Stomach (tissue), 19 donors: ENCODE results near the gene GREB1. TPM values are rescaled to one million over a fixed set of nuclear protein-coding genes. Genes with fewer than 3 reads are reported as not detected.

Experiments
- DNase-seq, 2 donors: peaks; one replicate each; pipeline versions ENCODE4 v3.0.0 to v3.0.0-alpha.2; 2013 to 2019
- H3K27ac ChIP-seq, 5 donors: fragments of 200-600 bp in 4 of 5; sonication (generic) in 4 of 5; one replicate each; pipeline ENCODE4 v1.5.1; 2013 to 2019; ENCODE audit warnings: mild to moderate bottlenecking in 1 of 5, moderate library complexity in 1 of 5
- H3K27me3 ChIP-seq, 3 donors: fragments of 200-600 bp; sonication (generic); one replicate each; pipeline ENCODE4 v1.5.1; 2017 to 2019; ENCODE audit warnings: mixed run types in 1 of 3
- H3K36me3 ChIP-seq, 4 donors: fragments of 200-600 bp; sonication (generic); 1 replicate in 3 of 4; 2 replicates in 1 of 4; pipeline ENCODE4 v1.5.1; 2016 to 2019
- H3K4me1 ChIP-seq, 4 donors: fragments of 200-600 bp; sonication (generic); one replicate each; pipeline ENCODE4 v1.5.1; 2016 to 2019
- H3K4me3 ChIP-seq, 4 donors: fragments of 200-600 bp; sonication (generic) in 3 of 4; one replicate each; pipeline ENCODE4 v1.5.1; 2016 to 2019; ENCODE audit warnings: mild to moderate bottlenecking in 1 of 4
- H3K9me3 ChIP-seq, 4 donors: fragments of 200-600 bp; sonication (generic); one replicate each; pipeline ENCODE4 v1.5.1; 2016 to 2019
- EP300 ChIP-seq: sonication (generic); formaldehyde crosslinking; IDR thresholded peaks from one replicate; pipeline ENCODE4 v1.6.1; 2017; ENCODE audit warnings: antibody characterized with exemption
- POLR2A ChIP-seq, 4 donors: fragments of 450-650 bp; IDR thresholded peaks; one replicate each; pipeline ENCODE4 v1.6.1; 2016; ENCODE audit warnings: antibody characterized with exemption in 4 of 4, control low read depth in 2 of 4, mild to moderate bottlenecking in 1 of 4, moderate library complexity in 1 of 4
- POLR2AphosphoS5 ChIP-seq, 3 donors: sonication (generic); formaldehyde crosslinking; IDR thresholded peaks; one replicate each; pipeline ENCODE4 v1.6.1; 2016; ENCODE audit warnings: antibody characterized with exemption in 3 of 3
- WGBS, 5 donors: extraction: QIAGEN DNeasy Blood & Tissue Kit in 3 of 5; methylation state at CpG; one replicate each; pipeline versions ENCODE4 v1.1.5 to v1.1.7; 2013 to 2018; 5-methylcytosine and 5-hydroxymethylcytosine counted together
- intact Hi-C: fragments of 100-400 bp; cut with DNase I; formaldehyde crosslinking; loops from one replicate; pipeline ENCODE4 v1.15.1; 2023; ENCODE audit warnings: low total_unique reads
- long read RNA-seq, 10 donors: transcript quantifications; one replicate each; lab custom pipeline, GENCODE V29; 2026
- polyA plus RNA-seq, 3 donors: library from polyadenylated mRNA; stranded (reverse); fragments of 200-250 nt; gene quantifications; one replicate each; pipeline ENCODE4 v1.2.3, GENCODE V29; 2013
- total RNA-seq, 5 donors: library from RNA; depleted of rRNA; stranded (reverse); fragments of >200 nt; gene quantifications; one replicate each; pipeline versions ENCODE4 v1.1.0 to v1.2.3, GENCODE V29; 2014 to 2016
- TF ChIP-seq, protein P1 (sequence below), 7 experiments: fragments of 450-650 bp in 4 of 7; fragments of 200-600 bp in 3 of 7; sonication (generic) in 3 of 7; IDR thresholded peaks; one replicate each; pipeline ENCODE4 v1.5.1; 2016 to 2019; ENCODE audit warnings: antibody characterized with exemption in 7 of 7, control low read depth in 2 of 7, mild to moderate bottlenecking in 1 of 7
- donor health status: healthy with polysubstance abuse.
- donor health status: Bipolar disorder and iron deficiency.
- donor health status: healthy.

The GREB1 gene, protein sequence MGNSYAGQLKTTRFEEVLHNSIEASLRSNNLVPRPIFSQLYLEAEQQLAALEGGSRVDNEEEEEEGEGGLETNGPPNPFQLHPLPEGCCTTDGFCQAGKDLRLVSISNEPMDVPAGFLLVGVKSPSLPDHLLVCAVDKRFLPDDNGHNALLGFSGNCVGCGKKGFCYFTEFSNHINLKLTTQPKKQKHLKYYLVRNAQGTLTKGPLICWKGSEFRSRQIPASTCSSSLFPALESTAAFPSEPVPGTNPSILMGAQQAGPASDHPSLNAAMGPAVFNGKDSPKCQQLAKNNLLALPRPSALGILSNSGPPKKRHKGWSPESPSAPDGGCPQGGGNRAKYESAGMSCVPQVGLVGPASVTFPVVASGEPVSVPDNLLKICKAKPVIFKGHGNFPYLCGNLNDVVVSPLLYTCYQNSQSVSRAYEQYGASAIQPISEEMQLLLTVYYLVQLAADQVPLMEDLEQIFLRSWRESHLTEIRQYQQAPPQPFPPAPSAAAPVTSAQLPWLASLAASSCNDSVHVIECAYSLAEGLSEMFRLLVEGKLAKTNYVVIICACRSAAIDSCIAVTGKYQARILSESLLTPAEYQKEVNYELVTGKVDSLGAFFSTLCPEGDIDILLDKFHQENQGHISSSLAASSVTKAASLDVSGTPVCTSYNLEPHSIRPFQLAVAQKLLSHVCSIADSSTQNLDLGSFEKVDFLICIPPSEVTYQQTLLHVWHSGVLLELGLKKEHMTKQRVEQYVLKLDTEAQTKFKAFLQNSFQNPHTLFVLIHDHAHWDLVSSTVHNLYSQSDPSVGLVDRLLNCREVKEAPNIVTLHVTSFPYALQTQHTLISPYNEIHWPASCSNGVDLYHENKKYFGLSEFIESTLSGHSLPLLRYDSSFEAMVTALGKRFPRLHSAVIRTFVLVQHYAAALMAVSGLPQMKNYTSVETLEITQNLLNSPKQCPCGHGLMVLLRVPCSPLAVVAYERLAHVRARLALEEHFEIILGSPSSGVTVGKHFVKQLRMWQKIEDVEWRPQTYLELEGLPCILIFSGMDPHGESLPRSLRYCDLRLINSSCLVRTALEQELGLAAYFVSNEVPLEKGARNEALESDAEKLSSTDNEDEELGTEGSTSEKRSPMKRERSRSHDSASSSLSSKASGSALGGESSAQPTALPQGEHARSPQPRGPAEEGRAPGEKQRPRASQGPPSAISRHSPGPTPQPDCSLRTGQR (N-terminal part only)
- total RNA-seq: 10 to 100 TPM in 3 of 5 donors, 1 to 10 TPM in 2; 1.3 to 37.9 (median 11.0) TPM
- polyA plus RNA-seq: 1 to 10 TPM in 2 of 3 donors, under 1 TPM in 1; 0.88 to 2.4 (median 1.5) TPM
- long read RNA-seq, donor 1: 0 reads
- long read RNA-seq, donor 2: 0 reads
- long read RNA-seq, donor 3: 0 reads
- long read RNA-seq, donor 4: 0 reads
- long read RNA-seq, donor 5: 0 reads
- long read RNA-seq, donor 6: 0 reads
- long read RNA-seq, donor 7: 0 reads
- long read RNA-seq, donor 8: 0 reads
- long read RNA-seq, donor 9: 0 reads
- long read RNA-seq, donor 10: 0 reads

DNA sequence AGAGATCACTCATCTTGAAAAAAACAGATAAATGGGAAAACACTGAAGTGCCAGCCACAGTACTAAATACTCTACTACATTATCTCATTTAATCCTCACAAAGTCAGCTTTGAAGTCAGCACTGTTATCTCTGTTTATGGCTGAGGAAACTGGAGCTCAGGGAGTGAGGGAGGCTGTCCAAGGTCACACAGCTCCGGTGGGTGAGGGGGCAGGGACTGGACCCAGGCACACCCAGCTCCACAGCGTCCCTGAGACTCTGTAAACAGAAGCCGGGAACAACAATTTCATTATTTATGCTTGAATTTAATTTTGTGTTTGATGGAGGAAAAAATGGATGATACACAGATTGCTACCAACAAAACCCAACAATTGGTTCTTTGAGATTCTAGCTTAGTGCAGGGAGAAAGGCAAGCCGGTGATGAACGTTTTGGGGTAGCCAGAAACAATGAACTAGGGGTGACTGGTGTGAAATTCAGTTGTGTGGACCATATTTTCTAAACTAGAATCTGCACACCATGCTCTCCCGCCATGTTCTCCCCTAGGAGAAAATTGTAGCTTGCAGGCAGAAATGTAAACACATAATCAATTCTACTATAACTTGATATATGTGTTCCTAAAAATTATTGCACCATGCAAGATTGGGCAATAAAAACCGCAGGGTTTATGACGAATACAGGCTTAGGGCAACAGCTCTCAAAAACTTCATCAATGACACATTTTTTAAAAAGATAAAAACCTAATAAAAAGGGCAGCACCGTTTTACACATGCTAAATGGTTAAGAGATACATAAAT is at the start of gene GREB1:
Gene GREB1 (plus strand): TSS at position 768 of the 793 bp plus-strand sequence. CDS start 22,570 bp downstream, outside the sequence.
- H3K27me3 ChIP-seq: peaks cover 0 to 18% (median 0%) of the 10 kb centered on the region in 3 donors
- no peak for TF ChIP-seq POLR2A (IDR thresholded peaks at IDR 0.05)
- TF ChIP-seq EP300: no peak
- TF ChIP-seq POLR2AphosphoS5 (IDR thresholded peaks at IDR 0.05): no peak
- TF ChIP-seq, protein P1, sequence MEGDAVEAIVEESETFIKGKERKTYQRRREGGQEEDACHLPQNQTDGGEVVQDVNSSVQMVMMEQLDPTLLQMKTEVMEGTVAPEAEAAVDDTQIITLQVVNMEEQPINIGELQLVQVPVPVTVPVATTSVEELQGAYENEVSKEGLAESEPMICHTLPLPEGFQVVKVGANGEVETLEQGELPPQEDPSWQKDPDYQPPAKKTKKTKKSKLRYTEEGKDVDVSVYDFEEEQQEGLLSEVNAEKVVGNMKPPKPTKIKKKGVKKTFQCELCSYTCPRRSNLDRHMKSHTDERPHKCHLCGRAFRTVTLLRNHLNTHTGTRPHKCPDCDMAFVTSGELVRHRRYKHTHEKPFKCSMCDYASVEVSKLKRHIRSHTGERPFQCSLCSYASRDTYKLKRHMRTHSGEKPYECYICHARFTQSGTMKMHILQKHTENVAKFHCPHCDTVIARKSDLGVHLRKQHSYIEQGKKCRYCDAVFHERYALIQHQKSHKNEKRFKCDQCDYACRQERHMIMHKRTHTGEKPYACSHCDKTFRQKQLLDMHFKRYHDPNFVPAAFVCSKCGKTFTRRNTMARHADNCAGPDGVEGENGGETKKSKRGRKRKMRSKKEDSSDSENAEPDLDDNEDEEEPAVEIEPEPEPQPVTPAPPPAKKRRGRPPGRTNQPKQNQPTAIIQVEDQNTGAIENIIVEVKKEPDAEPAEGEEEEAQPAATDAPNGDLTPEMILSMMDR (IDR thresholded peaks at IDR 0.05): no peak
- WGBS, 5 donors: 56 to 64% (median 62%) methylated on average over 9 of the region's 9 CpGs
- H3K4me1 ChIP-seq: peaks cover 0 to 12% (median 0%) of the 10 kb centered on the region in 4 donors
- H3K36me3 ChIP-seq: no peaks in the 10 kb centered on the region
- intact Hi-C loops: no loop called here
- no peaks in the 10 kb centered on the region for H3K9me3 ChIP-seq
- H3K4me3 ChIP-seq: no peak within 1 kb of the TSS
- no peak within 1 kb of the TSS for H3K27ac ChIP-seq
- no peak for DNase-seq

DNA sequence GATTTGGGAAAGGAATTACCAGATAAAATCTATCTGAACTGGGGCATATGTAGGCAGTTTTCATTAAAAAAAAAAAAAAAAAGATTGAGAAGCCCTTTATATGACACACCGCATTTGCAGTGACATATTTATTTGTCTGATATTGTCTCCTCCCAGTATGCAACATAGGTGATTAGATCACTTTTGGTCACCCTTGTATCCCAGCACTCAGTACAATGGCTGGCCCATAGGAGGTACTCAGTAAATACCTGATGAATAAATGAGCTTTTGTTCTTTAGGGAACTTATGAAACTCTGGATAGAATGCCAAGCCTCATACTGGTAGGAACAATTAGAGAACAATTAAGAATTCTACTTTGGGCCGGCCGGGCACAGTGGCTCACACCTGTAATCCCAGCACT is 45.0 kb upstream of the GREB1 start:
- H3K27ac ChIP-seq: no peak overlapping the region
- intact Hi-C loops: no loop called here
- no peak for DNase-seq
- peaks cover 0 to 4% (median under 1%) of the 10 kb centered on the region in 4 donors for H3K4me1 ChIP-seq
- 52 to 77% (median 57%) methylated on average over 3 of the region's 3 CpGs for WGBS, 5 donors
- no peak overlapping the region for H3K4me3 ChIP-seq
- H3K9me3 ChIP-seq: no peaks in the 10 kb centered on the region
- TF ChIP-seq EP300 (no peak), POLR2AphosphoS5 (IDR thresholded peaks at IDR 0.05) (no peak), POLR2A (IDR thresholded peaks at IDR 0.05) (no peak)
- TF ChIP-seq, protein P1 (IDR thresholded peaks at IDR 0.05): no peak
- H3K27me3 ChIP-seq: peaks cover 0 to 36% (median 9%) of the 10 kb centered on the region in 3 donors
- no peaks in the 10 kb centered on the region for H3K36me3 ChIP-seq

DNA sequence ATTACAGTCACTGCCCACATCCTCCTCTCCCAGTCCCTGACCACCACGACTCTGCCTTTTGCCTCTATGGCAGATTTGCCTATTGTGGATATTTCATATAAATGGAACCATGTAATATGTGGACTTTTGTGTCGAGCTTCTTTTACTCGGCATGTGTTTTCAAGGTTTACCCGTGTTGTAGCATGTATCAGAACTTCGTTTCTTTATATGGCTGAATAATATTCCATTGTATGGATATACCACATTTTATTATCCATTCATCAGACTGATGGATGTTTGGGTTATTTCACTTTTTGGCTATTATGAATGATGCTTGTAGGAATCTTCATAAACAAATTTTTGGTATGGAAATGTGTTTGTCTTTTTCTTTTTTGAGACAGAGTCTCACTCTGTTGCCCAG is 43.7 kb upstream of the GREB1 start:
- DNase-seq: no peak
- Histone ChIP-seq H3K27me3 (peaks cover 0 to 22% (median 9%) of the 10 kb centered on the region in 3 donors), H3K36me3 (no peaks in the 10 kb centered on the region), H3K27ac (no peak overlapping the region), H3K4me3 (no peak overlapping the region), H3K4me1 (no peaks in the 10 kb centered on the region), H3K9me3 (no peaks in the 10 kb centered on the region)
- 87 to 95% (median 93%) methylated on average over 5 of the region's 5 CpGs for WGBS, 5 donors
- intact Hi-C loops: no loop called here
- TF ChIP-seq, protein P1 (IDR thresholded peaks at IDR 0.05): no peak
- TF ChIP-seq POLR2AphosphoS5 (IDR thresholded peaks at IDR 0.05): no peak
- TF ChIP-seq EP300: no peak
- no peak for TF ChIP-seq POLR2A (IDR thresholded peaks at IDR 0.05)
